Measurements from ENCODE around the gene TMED8. TPM values are rescaled to one million over a fixed set of nuclear protein-coding genes. Genes with fewer than 3 reads are reported as not detected.

The TMED8 gene
- total and polyA plus RNA-seq, 10 of the 15 experiments (the other 5 are each of a cell fraction or from before 2014, with no cell fraction given) = 7.3 to 39.1 (median 26.1) TPM

DNA sequence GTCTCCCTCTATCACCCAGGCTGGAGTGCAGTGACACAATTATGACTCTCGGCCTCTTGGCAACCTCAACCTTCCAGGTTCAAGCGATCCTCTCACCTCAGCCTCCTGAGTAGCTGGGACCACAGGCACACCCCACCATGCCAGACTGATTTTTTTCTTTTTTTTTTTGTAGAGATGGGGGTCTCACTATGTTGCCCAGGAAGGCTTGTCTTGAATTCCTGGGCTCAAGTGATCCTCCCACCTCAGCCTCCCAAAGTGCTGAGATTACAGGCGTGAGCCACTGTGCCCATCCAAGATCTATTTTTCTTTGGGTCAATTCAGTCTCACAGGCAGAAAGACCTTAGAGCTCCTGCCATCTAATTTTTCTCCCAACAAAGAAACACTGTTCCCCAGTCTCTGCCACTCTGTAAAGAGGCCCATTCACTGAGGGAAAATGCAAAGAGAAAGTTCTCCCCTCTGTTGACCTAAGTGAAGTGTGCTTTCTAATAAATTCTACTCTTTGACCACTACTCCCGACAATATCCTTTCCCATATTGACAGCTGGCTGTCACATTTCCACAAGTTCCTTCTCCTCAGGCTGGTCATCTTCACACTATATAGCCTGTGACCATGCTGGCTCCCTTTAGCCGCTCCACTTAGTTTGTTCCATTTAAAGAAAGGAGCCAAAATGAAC is 23.3 kb downstream of the TMED8 start (continued):
- TF ChIP-seq, protein P1, sequence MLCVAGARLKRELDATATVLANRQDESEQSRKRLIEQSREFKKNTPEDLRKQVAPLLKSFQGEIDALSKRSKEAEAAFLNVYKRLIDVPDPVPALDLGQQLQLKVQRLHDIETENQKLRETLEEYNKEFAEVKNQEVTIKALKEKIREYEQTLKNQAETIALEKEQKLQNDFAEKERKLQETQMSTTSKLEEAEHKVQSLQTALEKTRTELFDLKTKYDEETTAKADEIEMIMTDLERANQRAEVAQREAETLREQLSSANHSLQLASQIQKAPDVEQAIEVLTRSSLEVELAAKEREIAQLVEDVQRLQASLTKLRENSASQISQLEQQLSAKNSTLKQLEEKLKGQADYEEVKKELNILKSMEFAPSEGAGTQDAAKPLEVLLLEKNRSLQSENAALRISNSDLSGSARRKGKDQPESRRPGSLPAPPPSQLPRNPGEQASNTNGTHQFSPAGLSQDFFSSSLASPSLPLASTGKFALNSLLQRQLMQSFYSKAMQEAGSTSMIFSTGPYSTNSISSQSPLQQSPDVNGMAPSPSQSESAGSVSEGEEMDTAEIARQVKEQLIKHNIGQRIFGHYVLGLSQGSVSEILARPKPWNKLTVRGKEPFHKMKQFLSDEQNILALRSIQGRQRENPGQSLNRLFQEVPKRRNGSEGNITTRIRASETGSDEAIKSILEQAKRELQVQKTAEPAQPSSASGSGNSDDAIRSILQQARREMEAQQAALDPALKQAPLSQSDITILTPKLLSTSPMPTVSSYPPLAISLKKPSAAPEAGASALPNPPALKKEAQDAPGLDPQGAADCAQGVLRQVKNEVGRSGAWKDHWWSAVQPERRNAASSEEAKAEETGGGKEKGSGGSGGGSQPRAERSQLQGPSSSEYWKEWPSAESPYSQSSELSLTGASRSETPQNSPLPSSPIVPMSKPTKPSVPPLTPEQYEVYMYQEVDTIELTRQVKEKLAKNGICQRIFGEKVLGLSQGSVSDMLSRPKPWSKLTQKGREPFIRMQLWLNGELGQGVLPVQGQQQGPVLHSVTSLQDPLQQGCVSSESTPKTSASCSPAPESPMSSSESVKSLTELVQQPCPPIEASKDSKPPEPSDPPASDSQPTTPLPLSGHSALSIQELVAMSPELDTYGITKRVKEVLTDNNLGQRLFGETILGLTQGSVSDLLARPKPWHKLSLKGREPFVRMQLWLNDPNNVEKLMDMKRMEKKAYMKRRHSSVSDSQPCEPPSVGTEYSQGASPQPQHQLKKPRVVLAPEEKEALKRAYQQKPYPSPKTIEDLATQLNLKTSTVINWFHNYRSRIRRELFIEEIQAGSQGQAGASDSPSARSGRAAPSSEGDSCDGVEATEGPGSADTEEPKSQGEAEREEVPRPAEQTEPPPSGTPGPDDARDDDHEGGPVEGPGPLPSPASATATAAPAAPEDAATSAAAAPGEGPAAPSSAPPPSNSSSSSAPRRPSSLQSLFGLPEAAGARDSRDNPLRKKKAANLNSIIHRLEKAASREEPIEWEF (IDR thresholded peaks at IDR 0.05; ENCODE audit: insufficient replicate concordance, low read depth, low read length) = no peak
- TF ChIP-seq MEF2A (IDR thresholded peaks at IDR 0.05; ENCODE audit: insufficient read depth, low read depth, low read length) (no peak), NBN (IDR thresholded peaks at IDR 0.05) (no peak), CEBPB (IDR thresholded peaks at IDR 0.05; ENCODE audit: borderline replicate concordance in 1 of 2, low read depth in 2 of 2, low read length in 2 of 2) (no peak), EZH2 (IDR thresholded peaks at IDR 0.05; ENCODE audit: borderline replicate concordance, control insufficient read depth, low read depth, low read length) (no peak), MXI1 (IDR thresholded peaks at IDR 0.05; ENCODE audit: low read depth, low read length) (no peak), LARP7 (IDR thresholded peaks at IDR 0.05) (no peak), SREBF1 (IDR thresholded peaks at IDR 0.05; ENCODE audit: low read length) (no peak), HDAC2 (IDR thresholded peaks at IDR 0.05) (no peak)
- TF ChIP-seq, protein P2, sequence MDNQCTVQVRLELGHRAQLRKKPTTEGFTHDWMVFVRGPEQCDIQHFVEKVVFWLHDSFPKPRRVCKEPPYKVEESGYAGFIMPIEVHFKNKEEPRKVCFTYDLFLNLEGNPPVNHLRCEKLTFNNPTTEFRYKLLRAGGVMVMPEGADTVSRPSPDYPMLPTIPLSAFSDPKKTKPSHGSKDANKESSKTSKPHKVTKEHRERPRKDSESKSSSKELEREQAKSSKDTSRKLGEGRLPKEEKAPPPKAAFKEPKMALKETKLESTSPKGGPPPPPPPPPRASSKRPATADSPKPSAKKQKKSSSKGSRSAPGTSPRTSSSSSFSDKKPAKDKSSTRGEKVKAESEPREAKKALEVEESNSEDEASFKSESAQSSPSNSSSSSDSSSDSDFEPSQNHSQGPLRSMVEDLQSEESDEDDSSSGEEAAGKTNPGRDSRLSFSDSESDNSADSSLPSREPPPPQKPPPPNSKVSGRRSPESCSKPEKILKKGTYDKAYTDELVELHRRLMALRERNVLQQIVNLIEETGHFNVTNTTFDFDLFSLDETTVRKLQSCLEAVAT (IDR thresholded peaks at IDR 0.05) = no peak
- TF ChIP-seq, protein P3, sequence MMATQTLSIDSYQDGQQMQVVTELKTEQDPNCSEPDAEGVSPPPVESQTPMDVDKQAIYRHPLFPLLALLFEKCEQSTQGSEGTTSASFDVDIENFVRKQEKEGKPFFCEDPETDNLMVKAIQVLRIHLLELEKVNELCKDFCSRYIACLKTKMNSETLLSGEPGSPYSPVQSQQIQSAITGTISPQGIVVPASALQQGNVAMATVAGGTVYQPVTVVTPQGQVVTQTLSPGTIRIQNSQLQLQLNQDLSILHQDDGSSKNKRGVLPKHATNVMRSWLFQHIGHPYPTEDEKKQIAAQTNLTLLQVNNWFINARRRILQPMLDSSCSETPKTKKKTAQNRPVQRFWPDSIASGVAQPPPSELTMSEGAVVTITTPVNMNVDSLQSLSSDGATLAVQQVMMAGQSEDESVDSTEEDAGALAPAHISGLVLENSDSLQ (IDR thresholded peaks at IDR 0.05) = no peak
